Measurements from ENCODE around the gene MED16. TPM values are rescaled to one million over a fixed set of nuclear protein-coding genes. Genes with fewer than 3 reads are reported as not detected.

MED16 gene
- total RNA-seq, 1 experiment from 2014 or later = 83.1 TPM

DNA sequence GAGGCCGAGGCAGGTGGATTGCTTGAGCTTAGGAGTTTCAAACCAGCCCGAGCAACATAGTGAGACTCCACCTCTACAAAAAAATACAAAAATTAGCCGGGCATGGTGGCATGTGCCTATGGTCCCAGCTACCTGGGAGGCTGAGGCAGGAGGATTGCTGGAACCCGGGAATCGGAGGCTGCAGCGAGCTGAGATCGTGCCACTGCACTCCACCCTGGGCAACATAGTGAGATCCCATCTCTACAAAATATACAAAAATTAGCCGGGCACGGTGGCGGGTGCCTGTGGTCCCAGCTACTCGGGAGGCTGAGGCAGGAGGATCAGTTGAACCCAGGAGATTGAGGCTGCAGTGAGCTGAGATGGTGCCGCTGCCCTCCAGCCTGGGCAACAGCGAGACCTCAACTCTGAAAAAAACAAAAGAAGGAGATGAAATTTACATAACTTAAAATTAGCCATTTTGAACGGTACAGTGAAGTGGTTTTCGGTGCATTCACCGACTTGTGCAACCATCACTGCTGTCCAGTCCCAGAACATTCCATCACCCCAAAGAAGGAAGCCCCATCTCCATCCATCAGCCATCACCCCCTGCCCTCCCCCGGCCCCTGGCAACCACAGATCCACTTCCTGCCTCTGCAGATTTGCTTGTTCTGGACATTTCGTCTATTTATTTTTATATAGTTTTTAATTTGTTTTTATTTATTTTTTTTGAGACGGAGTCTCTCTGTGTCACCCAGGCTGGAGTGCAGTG, 66.9 kb downstream of the MED16 start:
- H2BK5ac ChIP-seq (ENCODE audit: insufficient read length, low read length) = no peak overlapping the region
- no peaks in the 10 kb centered on the region for H3K79me1 ChIP-seq (ENCODE audit: insufficient read depth, low read depth, low read length, poor library complexity, severe bottlenecking)
- DNase-seq = no peak
- no peaks in the 10 kb centered on the region for H3K27me3 ChIP-seq (ENCODE audit: insufficient read depth, low read length)
- no peaks in the 10 kb centered on the region; a peak in 1 of 7 replicates for H3K36me3 Mint-ChIP-seq (ENCODE audit: insufficient read depth in 1 of 3, low read depth in 3 of 3)
- H2AFZ ChIP-seq (ENCODE audit: low read length) = no peak overlapping the region
- no peak overlapping the region for H4K91ac ChIP-seq (ENCODE audit: insufficient read length, low read depth, low read length)
- no peaks in the 10 kb centered on the region for H3K23me2 ChIP-seq (ENCODE audit: insufficient read length, low read depth, low read length, poor library complexity, severe bottlenecking)
- no peaks in the 10 kb centered on the region; the same call in 1 of the 2 replicates for H3K4me1 ChIP-seq (ENCODE audit: insufficient read depth, low read length)
- H3K18ac ChIP-seq (ENCODE audit: insufficient read length, low read depth, low read length) = no peak overlapping the region
- H3K27ac Mint-ChIP-seq = no peak overlapping the region
- no peak overlapping the region for H3K27ac ChIP-seq (ENCODE audit: insufficient read length, low read depth, low read length)
- H3K23ac ChIP-seq (ENCODE audit: insufficient read length, low read depth, low read length) = no peak overlapping the region
- no peak overlapping the region for H3K56ac ChIP-seq (ENCODE audit: insufficient read length, low read depth, low read length)
- H2BK120ac ChIP-seq (ENCODE audit: low read depth, low read length, poor library complexity, severe bottlenecking) = no peak overlapping the region
- H3K9me3 Mint-ChIP-seq = no peaks in the 10 kb centered on the region
- no peaks in the 10 kb centered on the region for H3K9me3 ChIP-seq (ENCODE audit: control insufficient read depth, low read depth, low read length)
- H3K4me3 Mint-ChIP-seq = no peak overlapping the region
- H2BK15ac ChIP-seq (ENCODE audit: low read depth, low read length) = no peak overlapping the region
- no peak overlapping the region for H2AK5ac ChIP-seq (ENCODE audit: insufficient read length, low read length)
- no peak overlapping the region for H2BK12ac ChIP-seq (ENCODE audit: insufficient read length, low read depth, low read length)
- H3K9ac ChIP-seq (ENCODE audit: extremely low read depth, insufficient read length, low read length) = no peak overlapping the region
- no peak overlapping the region for H3K14ac ChIP-seq (ENCODE audit: insufficient read depth, low read length)
- no peak overlapping the region for H4K5ac ChIP-seq (ENCODE audit: insufficient read length, low read depth, low read length)
- H3K4me1 Mint-ChIP-seq = peaks cover 7 to 14% of the 10 kb centered on the region in 2 experiments
- no peak overlapping the region for H2BK20ac ChIP-seq (ENCODE audit: low read depth, low read length, poor library complexity, severe bottlenecking)
- TF ChIP-seq, protein P1, sequence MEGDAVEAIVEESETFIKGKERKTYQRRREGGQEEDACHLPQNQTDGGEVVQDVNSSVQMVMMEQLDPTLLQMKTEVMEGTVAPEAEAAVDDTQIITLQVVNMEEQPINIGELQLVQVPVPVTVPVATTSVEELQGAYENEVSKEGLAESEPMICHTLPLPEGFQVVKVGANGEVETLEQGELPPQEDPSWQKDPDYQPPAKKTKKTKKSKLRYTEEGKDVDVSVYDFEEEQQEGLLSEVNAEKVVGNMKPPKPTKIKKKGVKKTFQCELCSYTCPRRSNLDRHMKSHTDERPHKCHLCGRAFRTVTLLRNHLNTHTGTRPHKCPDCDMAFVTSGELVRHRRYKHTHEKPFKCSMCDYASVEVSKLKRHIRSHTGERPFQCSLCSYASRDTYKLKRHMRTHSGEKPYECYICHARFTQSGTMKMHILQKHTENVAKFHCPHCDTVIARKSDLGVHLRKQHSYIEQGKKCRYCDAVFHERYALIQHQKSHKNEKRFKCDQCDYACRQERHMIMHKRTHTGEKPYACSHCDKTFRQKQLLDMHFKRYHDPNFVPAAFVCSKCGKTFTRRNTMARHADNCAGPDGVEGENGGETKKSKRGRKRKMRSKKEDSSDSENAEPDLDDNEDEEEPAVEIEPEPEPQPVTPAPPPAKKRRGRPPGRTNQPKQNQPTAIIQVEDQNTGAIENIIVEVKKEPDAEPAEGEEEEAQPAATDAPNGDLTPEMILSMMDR (conservative IDR thresholded peaks at IDR 0.05) = no peak
- H3K79me2 ChIP-seq (ENCODE audit: insufficient read depth, low read length) = no peaks in the 10 kb centered on the region
- H4K20me1 ChIP-seq (ENCODE audit: control insufficient read depth, insufficient read depth, insufficient read length) = no peaks in the 10 kb centered on the region
- no peak overlapping the region for H3K4me2 ChIP-seq (ENCODE audit: insufficient read depth, insufficient read length, low read length)
- WGBS (ENCODE audit: extremely low coverage, insufficient read length, low lambda C conversion rate) = no CpG with 5 or more reads among the region's 19 CpGs
- H3K27me3 Mint-ChIP-seq (ENCODE audit: low read depth) = peaks cover 6% of the 10 kb centered on the region
- H4K8ac ChIP-seq (replicated peaks; ENCODE audit: insufficient read length, low read depth, low read length) = no peak overlapping the region
- H3K4ac ChIP-seq (ENCODE audit: low read depth, low read length) = no peak overlapping the region
- no peak overlapping the region for H3T11ph ChIP-seq (ENCODE audit: low read length)

Measured in H9 (cell line).